D721Med (cell line): Measurements from ENCODE around the gene TTC6.
A peak's percentile ranks its signal among the peaks of the same experiment; 100 is the strongest.

ENCODE experiments used
- DNase-seq: peaks from one replicate; pipeline ENCODE4 v3.0.0; 2011; ENCODE audit warnings: low spot score; ENCODE audit not compliant: insufficient read length
- FAIRE-seq: peaks from 2 replicates; lab custom pipeline; 2011; peaks lifted over from hg19 to GRCh38; lab: Jason Lieb, UNC
- CTCF ChIP-seq: IDR thresholded peaks from 2 replicates; pipeline ENCODE4 v1.5.1; 2012; ENCODE audit warnings: mild to moderate bottlenecking, control low read depth; ENCODE audit not compliant: insufficient read depth; ENCODE audit errors: missing control alignments

The TTC6 gene

GRCh38 chr14:37558740-37559139 lies 36.7 kb upstream of the TTC6 start:
- DNase-seq (no peak), FAIRE-seq (no peak)
- no peak for TF ChIP-seq CTCF

- no peak for FAIRE-seq
Observed at GRCh38 chr14:37559386-37559785, 36.0 kb upstream of the TTC6 start.

DNA sequence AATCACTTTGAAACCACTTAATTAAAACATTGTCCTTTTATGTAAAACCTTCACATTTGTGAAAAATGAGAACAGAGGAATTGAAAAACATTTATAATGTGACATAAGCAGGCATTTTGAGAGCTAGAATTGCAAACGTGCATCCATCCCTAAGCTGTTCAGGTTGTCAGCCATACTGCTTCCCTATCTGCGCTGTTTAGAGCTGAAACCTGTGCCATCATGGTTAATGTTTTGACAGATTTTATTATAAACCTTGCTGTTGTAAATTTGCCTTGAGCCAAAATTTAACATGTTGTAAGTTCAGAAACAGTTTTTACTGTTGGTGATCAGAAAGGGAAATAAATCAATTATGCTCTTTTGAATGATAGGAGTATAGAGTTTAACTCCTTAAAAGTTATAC lies 32.2 kb upstream of the TTC6 start:
- DNase-seq = no peak
- FAIRE-seq = no peak
- no peak for TF ChIP-seq CTCF

More at GRCh38 chr14:37559386-37559785, 36.0 kb upstream of the TTC6 start:
- TF ChIP-seq CTCF = no peak
- DNase-seq = no peak

DNA sequence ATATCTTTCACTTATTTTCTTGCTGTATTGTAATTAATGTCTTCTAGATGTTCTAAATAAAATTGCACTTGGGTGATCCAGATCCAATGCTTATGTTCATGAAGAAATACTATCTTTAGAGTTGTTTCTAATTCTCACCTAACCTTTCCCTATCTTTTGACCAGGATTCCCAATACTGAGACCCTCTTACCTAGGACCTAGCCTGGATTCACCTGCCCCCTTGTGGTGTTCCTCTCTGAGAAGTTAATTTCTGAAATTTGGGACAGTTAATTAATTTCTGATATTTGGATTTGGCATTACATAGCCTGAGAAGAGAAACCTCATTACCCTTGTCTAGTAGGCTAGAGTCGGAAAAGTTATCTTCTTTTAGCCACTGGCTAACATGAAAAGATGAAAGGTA lies 29.9 kb upstream of the TTC6 start:
- DNase-seq (no peak), FAIRE-seq (no peak)
- TF ChIP-seq CTCF = peak; percentile 34

DNA sequence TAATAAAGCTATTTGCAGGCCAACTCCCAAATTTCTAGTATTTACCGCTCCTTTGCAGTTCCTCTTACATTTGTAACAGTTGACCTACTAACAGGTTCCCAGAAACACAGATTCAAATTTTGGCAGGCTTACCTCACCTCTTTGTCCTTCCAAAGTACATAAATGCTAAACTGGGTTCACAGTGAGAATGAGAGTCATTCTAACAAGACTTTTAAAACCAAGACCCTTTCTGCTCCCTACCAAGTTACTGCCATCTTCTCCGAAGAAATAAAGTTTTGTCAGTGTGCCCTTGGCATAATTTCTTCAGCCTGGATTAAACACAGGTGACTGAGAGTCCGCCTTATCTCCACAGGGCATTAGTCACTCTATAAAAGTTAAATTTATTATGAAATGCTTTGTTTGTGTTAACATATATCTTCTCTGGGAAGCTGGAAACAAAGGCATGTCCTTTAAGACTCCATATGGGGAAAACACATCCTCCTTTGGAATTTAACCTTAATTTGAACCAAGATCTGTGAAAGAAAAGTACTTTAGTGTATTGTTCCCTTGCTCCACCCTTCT lies 28.5 kb upstream of the TTC6 start:
- DNase-seq (no peak), FAIRE-seq (no peak)

DNA sequence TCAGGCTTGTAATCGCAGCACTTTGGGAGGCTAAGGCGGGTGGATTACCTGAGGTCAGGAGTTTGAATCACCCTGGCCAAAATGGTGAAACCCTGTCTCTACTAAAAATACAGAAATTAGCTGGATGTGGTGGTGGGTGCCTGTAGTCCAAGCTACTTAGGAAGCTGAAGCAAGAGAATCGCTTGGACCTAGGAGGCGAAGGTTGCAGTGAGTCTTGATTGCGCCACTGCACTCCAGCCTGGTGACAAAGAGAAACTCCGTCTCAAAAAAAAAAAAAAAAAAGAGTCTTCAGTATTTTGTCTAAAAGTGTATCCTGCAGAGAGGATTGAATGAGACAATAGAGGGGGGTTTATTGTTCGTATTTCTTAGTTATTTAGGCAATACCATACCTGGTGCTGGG lies 25.7 kb upstream of the TTC6 start:
- DNase-seq = no peak
- TF ChIP-seq CTCF = no peak
- no peak for FAIRE-seq

More for the DNA sequence above, 28.5 kb upstream of the TTC6 start:
- TF ChIP-seq CTCF = no peak

GRCh38 chr14:37571391-37571790 lies 24.0 kb upstream of the TTC6 start:
- DNase-seq = no peak
- TF ChIP-seq CTCF = no peak
- no peak for FAIRE-seq
